PFSK-1 (cell line): ENCODE measurements around the gene GJD2.

Source experiments
- POLR2AphosphoS5 ChIP-seq: IDR thresholded peaks from 2 replicates; pipeline ENCODE4 v1.6.1; 2012; ENCODE audit warnings: low read depth, mild to moderate bottlenecking, control low read depth, low read length, moderate library complexity
- TAF1 ChIP-seq: IDR thresholded peaks from 2 replicates; pipeline ENCODE4 v1.6.1; 2012; ENCODE audit warnings: low read length, control low read depth, borderline replicate concordance; ENCODE audit not compliant: insufficient read depth
- TF ChIP-seq, protein P1 (sequence below), 2 experiments: IDR thresholded peaks; 2 replicates each; pipeline versions ENCODE4 v1.6.1 to v1.8.0; 2011 to 2012; ENCODE audit warnings: low read depth in 2 of 2, low read length in 2 of 2, control low read depth in 1 of 2, inconsistent platforms in 1 of 2, mild to moderate bottlenecking in 1 of 2, moderate library complexity in 1 of 2; ENCODE audit not compliant: insufficient read depth in 1 of 2

GRCh38 chr15:34755419-34755773 lies 598 bp upstream of the GJD2 start:
- TF ChIP-seq TAF1 (no peak), POLR2AphosphoS5 (no peak)
- TF ChIP-seq, protein P1, sequence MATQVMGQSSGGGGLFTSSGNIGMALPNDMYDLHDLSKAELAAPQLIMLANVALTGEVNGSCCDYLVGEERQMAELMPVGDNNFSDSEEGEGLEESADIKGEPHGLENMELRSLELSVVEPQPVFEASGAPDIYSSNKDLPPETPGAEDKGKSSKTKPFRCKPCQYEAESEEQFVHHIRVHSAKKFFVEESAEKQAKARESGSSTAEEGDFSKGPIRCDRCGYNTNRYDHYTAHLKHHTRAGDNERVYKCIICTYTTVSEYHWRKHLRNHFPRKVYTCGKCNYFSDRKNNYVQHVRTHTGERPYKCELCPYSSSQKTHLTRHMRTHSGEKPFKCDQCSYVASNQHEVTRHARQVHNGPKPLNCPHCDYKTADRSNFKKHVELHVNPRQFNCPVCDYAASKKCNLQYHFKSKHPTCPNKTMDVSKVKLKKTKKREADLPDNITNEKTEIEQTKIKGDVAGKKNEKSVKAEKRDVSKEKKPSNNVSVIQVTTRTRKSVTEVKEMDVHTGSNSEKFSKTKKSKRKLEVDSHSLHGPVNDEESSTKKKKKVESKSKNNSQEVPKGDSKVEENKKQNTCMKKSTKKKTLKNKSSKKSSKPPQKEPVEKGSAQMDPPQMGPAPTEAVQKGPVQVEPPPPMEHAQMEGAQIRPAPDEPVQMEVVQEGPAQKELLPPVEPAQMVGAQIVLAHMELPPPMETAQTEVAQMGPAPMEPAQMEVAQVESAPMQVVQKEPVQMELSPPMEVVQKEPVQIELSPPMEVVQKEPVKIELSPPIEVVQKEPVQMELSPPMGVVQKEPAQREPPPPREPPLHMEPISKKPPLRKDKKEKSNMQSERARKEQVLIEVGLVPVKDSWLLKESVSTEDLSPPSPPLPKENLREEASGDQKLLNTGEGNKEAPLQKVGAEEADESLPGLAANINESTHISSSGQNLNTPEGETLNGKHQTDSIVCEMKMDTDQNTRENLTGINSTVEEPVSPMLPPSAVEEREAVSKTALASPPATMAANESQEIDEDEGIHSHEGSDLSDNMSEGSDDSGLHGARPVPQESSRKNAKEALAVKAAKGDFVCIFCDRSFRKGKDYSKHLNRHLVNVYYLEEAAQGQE (IDR thresholded peaks at IDR 0.05; ENCODE audit: insufficient read depth in 1 of 2, low read depth in 2 of 2, low read length in 2 of 2): no peak
